ENCODE data around the gene FN3K.

FN3K gene

GRCh38 chr17:82704886-82705285, 30.5 kb upstream of the FN3K start:
- 84% methylated on average over 13 of the region's 13 CpGs for WGBS
- no peak overlapping the region for H3K4me3 ChIP-seq (ENCODE audit: low read length)
- no peaks in the 10 kb centered on the region for H3K9me3 ChIP-seq (ENCODE audit: insufficient read depth, low read depth, low read length)
- no peak overlapping the region for H3K27ac ChIP-seq (ENCODE audit: low read depth, low read length)
- H3K4me1 ChIP-seq (ENCODE audit: insufficient read depth, low read length): no peaks in the 10 kb centered on the region
- H3K36me3 ChIP-seq (ENCODE audit: insufficient read depth, low read length): no peaks in the 10 kb centered on the region
- H3K9ac ChIP-seq (ENCODE audit: low read depth, low read length): no peak overlapping the region
- peaks cover 12% of the 10 kb centered on the region for H3K27me3 ChIP-seq (ENCODE audit: insufficient read depth, low read length)

GRCh38 chr17:82705756-82706155, 29.7 kb upstream of the FN3K start:
- Histone ChIP-seq H3K4me1 (ENCODE audit: insufficient read depth, low read length) (no peaks in the 10 kb centered on the region), H3K9ac (ENCODE audit: low read depth, low read length) (no peak overlapping the region), H3K36me3 (ENCODE audit: insufficient read depth, low read length) (no peaks in the 10 kb centered on the region), H3K4me3 (ENCODE audit: low read length) (no peak overlapping the region), H3K27ac (ENCODE audit: low read depth, low read length) (no peak overlapping the region), H3K27me3 (ENCODE audit: insufficient read depth, low read length) (peaks cover 4% of the 10 kb centered on the region; the same call in 1 of the 2 replicates), H3K9me3 (ENCODE audit: insufficient read depth, low read depth, low read length) (no peaks in the 10 kb centered on the region)
- 91% methylated on average over 18 of the region's 18 CpGs for WGBS

GRCh38 chr17:82709024-82709675, 26.3 kb upstream of the FN3K start:
- Histone ChIP-seq H3K9ac (ENCODE audit: low read depth, low read length) (no peak overlapping the region), H3K4me1 (ENCODE audit: insufficient read depth, low read length) (no peaks in the 10 kb centered on the region), H3K27me3 (ENCODE audit: insufficient read depth, low read length) (no peaks in the 10 kb centered on the region), H3K4me3 (ENCODE audit: low read length) (no peak overlapping the region), H3K27ac (ENCODE audit: low read depth, low read length) (no peak overlapping the region), H3K36me3 (ENCODE audit: insufficient read depth, low read length) (no peaks in the 10 kb centered on the region), H3K9me3 (ENCODE audit: insufficient read depth, low read depth, low read length) (no peaks in the 10 kb centered on the region)
- 70% methylated on average over 4 of the region's 9 CpGs for WGBS

- no peak overlapping the region for H3K9ac ChIP-seq (ENCODE audit: low read depth, low read length)
- H3K27ac ChIP-seq (ENCODE audit: low read depth, low read length): no peak overlapping the region
- no peaks in the 10 kb centered on the region for H3K4me1 ChIP-seq (ENCODE audit: insufficient read depth, low read length)
- no peaks in the 10 kb centered on the region for H3K9me3 ChIP-seq (ENCODE audit: insufficient read depth, low read depth, low read length)
- 93% methylated on average over 25 of the region's 25 CpGs for WGBS
- no peaks in the 10 kb centered on the region for H3K27me3 ChIP-seq (ENCODE audit: insufficient read depth, low read length)
- no peaks in the 10 kb centered on the region for H3K36me3 ChIP-seq (ENCODE audit: insufficient read depth, low read length)
- no peak overlapping the region for H3K4me3 ChIP-seq (ENCODE audit: low read length)
Observed at GRCh38 chr17:82709676-82710498, 25.5 kb upstream of the FN3K start.

GRCh38 chr17:82710499-82711232, 24.7 kb upstream of the FN3K start:
- Histone ChIP-seq H3K27me3 (ENCODE audit: insufficient read depth, low read length) (no peaks in the 10 kb centered on the region), H3K9ac (ENCODE audit: low read depth, low read length) (no peak overlapping the region), H3K4me1 (ENCODE audit: insufficient read depth, low read length) (no peaks in the 10 kb centered on the region), H3K4me3 (ENCODE audit: low read length) (no peak overlapping the region), H3K27ac (ENCODE audit: low read depth, low read length) (no peak overlapping the region), H3K9me3 (ENCODE audit: insufficient read depth, low read depth, low read length) (no peaks in the 10 kb centered on the region), H3K36me3 (ENCODE audit: insufficient read depth, low read length) (no peaks in the 10 kb centered on the region)
- WGBS: 85% methylated on average over 29 of the region's 29 CpGs

- WGBS: 90% methylated on average over 35 of the region's 35 CpGs
- no peaks in the 10 kb centered on the region for H3K27me3 ChIP-seq (ENCODE audit: insufficient read depth, low read length)
- no peak overlapping the region for H3K9ac ChIP-seq (ENCODE audit: low read depth, low read length)
- no peaks in the 10 kb centered on the region for H3K36me3 ChIP-seq (ENCODE audit: insufficient read depth, low read length)
- H3K4me1 ChIP-seq (ENCODE audit: insufficient read depth, low read length): no peaks in the 10 kb centered on the region
- no peak overlapping the region for H3K27ac ChIP-seq (ENCODE audit: low read depth, low read length)
- H3K9me3 ChIP-seq (ENCODE audit: insufficient read depth, low read depth, low read length): no peaks in the 10 kb centered on the region
- no peak overlapping the region for H3K4me3 ChIP-seq (ENCODE audit: low read length)
Observed at GRCh38 chr17:82713071-82713723, 22.2 kb upstream of the FN3K start.

GRCh38 chr17:82716203-82717010, 19.0 kb upstream of the FN3K start, which contains the start of gene FN3KRP:
FN3KRP (plus strand) TSS chr17:82716706; CDS start chr17:82716756, 50 bp downstream.
- Histone ChIP-seq H3K9ac (ENCODE audit: low read depth, low read length) (peak within 1 kb of the TSS; percentile 79), H3K27me3 (ENCODE audit: insufficient read depth, low read length) (no peaks in the 10 kb centered on the region), H3K27ac (ENCODE audit: low read depth, low read length) (peak within 1 kb of the TSS; percentile 25; the same call in 1 of the 2 replicates), H3K9me3 (ENCODE audit: insufficient read depth, low read depth, low read length) (no peaks in the 10 kb centered on the region), H3K4me3 (ENCODE audit: low read length) (peak within 1 kb of the TSS; percentile 85), H3K4me1 (ENCODE audit: insufficient read depth, low read length) (no peaks in the 10 kb centered on the region), H3K36me3 (ENCODE audit: insufficient read depth, low read length) (peaks cover 22% of the 10 kb centered on the region)
- under 1% methylated on average over 71 of the region's 75 CpGs for whole genome bisulfite sequencing

GRCh38 chr17:82718986-82719685, 16.3 kb upstream of the FN3K start:
- Histone ChIP-seq H3K9me3 (ENCODE audit: insufficient read depth, low read depth, low read length) (no peaks in the 10 kb centered on the region), H3K4me1 (ENCODE audit: insufficient read depth, low read length) (no peaks in the 10 kb centered on the region), H3K27me3 (ENCODE audit: insufficient read depth, low read length) (no peaks in the 10 kb centered on the region), H3K27ac (ENCODE audit: low read depth, low read length) (no peak overlapping the region), H3K36me3 (ENCODE audit: insufficient read depth, low read length) (peaks cover 35% of the 10 kb centered on the region), H3K9ac (ENCODE audit: low read depth, low read length) (no peak overlapping the region), H3K4me3 (ENCODE audit: low read length) (no peak overlapping the region)
- WGBS: 96% methylated on average over 18 of the region's 18 CpGs

- Histone ChIP-seq H3K9me3 (ENCODE audit: insufficient read depth, low read depth, low read length) (no peaks in the 10 kb centered on the region), H3K9ac (ENCODE audit: low read depth, low read length) (no peak overlapping the region), H3K4me1 (ENCODE audit: insufficient read depth, low read length) (no peaks in the 10 kb centered on the region), H3K4me3 (ENCODE audit: low read length) (no peak overlapping the region), H3K36me3 (ENCODE audit: insufficient read depth, low read length) (peaks cover 35% of the 10 kb centered on the region), H3K27ac (ENCODE audit: low read depth, low read length) (no peak overlapping the region), H3K27me3 (ENCODE audit: insufficient read depth, low read length) (no peaks in the 10 kb centered on the region)
- 96% methylated on average over 19 of the region's 19 CpGs for WGBS
Observed at GRCh38 chr17:82720204-82720603, 15.2 kb upstream of the FN3K start.

All from HUES64 (cell line).